HG02798 (cell line): ENCODE results near the gene RNF112.
"Not testable (repeated sequence)": the region's sequence is repeated elsewhere in the genome, so short reads cannot be mapped to it uniquely, and the experiment has no call there.

Source experiments
- ATAC-seq: cut with Tn5 transposase; IDR thresholded peaks from one replicate; pipeline ENCODE4 v1.9.1; 2021; ENCODE audit warnings: mild to moderate bottlenecking; ENCODE audit not compliant: unreplicated experiment, poor library complexity

The RNF112 gene

DNA sequence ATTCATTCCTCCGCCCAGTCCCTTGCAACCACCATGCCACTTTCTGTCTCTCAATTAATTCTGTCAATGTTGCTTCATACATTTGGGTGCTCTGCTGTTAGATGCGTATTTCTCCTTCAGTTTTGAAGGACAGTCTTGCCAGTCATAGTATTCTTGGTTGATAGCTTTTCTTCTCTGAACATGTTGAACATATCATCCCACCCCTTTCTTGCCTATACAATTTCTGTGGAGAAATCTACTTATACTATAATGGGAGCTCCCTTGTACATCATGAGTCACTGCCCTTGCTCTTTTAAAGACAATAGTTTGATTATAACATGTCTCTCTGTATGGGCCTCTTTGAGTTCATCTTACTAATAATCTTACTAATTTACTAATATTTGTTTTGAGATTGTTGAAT is 34.1 kb downstream of the RNF112 start:
- no peak for ATAC-seq

DNA sequence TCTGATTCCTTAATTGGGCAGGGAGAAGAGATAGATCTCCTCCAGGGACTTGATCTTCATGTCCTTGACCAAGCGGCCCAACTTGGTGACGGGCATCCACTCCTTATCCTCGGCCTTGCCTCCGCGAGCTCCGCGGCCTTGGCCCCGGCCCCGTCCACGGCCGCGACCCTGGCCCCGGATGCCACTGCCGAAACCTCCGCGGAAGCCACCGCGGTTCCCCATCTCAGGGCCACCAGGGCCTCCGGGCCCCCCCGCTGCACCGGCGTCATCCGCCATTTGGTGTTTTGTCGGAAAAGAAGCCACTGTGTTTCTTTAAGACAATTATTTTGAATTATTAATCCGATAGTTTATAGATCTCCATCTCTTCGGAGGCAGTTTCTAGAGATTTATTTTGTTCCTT is 35.5 kb downstream of the RNF112 start:
- not testable (repeated sequence) for ATAC-seq

DNA sequence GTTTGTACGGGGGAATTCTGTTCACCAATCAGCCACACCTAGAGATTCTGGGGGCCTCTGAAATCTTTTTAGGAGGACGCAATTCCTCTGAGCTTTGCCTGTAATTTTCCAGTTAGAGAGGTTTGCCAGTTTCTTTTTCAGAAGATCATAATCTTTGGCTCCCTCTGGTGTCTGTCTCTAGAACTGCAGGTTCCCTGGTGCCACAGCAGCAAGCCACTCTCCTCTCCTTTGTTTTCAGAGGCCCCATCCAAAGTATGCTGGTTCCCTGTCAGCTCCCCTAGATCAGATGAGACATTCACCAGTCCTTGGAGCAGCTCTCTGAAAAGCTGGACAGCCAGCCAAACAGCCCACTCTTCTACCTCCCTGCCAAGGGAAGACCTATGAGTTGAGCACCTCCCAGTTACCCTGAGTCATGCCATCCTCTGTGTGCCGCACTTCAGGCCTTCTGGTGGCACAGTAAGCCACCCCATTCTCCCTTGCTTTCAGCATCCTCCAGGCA is 36.1 kb downstream of the RNF112 start:
- ATAC-seq: no peak

DNA sequence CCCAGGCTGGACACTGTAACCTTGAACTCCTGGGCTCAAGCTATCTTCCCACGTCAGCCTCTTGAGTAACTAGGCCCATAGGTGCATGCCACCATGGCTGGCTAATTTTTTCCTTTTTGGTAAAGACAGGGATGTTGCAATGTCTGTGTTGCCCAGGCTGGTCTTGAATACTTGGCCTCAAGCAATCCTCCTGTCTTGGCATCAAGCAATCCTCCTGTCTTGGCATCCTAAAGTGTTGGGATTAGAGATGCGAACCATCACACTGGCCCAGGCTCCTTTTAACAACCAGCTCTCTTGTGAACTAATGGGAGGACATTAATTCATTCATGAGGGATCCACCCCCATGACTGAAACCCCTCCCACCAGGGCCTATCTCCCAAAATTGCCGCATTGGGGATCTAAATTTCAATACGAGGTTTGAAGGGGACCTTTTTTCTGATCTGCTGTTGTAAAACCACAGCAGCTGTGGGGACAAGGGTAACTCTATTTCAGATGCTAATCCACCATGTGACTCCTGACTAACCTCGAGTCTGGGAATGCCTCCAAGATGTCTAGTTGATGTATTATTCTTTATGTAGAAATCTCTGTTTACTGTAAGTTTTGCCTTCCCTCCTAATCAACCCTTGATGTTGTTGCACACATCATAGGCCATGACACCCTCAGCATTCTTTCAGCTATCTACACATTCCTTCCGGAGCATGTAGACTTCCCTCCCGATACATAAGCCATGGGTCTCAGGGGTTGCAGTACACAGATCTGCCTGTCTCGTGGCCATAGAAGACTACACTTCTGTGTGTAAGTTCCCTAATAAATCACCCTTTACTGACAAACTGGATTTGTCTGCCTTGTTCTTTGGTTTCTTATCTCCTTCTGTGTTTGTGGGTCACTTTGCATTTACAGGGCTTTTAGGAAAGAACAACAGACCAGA is 37.6 kb downstream of the RNF112 start:
- no peak for ATAC-seq

DNA sequence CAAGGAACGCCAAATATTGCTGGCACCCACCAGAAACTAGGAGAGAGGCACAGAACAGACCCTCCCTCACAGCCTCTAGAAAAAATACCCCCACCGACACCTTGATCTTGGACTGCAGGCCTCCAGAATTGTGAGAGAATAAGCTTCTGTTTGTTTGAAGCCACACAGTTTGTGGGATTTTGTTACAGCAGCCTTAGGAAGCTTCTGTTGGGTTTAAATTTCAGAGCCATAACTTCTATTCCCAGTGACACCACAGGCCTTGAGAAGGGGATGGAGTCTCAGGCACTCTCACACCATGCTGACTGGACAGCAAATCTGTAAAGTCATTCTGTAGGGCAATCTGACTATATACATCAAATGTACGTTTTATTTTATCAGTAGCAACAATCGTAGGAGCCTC is 38.6 kb downstream of the RNF112 start:
- ATAC-seq: no peak

DNA sequence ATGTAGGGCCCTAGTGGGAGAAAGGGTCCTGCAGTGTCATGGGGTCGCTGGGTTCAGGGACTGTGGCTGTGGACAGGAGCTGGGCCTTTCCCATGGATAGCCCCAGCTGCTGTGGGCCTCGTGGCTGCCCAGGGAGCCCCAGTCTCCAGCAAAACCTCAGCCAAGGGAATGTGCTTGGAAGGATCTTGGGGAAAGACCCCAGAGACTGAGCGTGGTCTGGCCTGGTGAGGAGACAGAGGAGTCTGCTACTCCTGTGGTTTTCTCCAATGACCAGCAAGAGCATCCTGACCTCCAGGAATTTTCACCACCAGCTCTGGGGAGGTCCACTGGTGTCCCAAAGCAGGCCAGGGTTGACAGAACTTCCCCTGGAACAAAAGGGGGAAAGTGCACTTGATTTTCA is 42.3 kb downstream of the RNF112 start:
- ATAC-seq: no peak

DNA sequence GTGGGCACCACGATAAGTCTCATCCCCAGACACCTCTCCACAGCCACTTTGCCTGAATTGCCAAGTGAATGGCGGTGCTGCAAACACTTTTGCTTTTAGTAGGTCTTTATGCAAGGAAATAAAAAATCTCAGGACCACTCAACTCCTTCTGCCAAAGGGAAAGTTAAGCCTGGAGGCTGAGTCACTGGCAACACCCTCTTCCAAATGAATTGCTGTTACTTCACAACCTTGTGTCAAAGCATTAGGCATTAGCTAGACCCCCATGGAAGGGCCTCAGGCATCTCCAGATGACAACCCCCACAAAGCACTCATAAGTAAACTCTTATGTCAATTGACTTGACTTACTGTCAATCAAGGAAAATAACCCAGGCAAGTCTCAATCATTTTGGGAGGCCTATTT is 43.0 kb downstream of the RNF112 start:
- ATAC-seq: no peak

DNA sequence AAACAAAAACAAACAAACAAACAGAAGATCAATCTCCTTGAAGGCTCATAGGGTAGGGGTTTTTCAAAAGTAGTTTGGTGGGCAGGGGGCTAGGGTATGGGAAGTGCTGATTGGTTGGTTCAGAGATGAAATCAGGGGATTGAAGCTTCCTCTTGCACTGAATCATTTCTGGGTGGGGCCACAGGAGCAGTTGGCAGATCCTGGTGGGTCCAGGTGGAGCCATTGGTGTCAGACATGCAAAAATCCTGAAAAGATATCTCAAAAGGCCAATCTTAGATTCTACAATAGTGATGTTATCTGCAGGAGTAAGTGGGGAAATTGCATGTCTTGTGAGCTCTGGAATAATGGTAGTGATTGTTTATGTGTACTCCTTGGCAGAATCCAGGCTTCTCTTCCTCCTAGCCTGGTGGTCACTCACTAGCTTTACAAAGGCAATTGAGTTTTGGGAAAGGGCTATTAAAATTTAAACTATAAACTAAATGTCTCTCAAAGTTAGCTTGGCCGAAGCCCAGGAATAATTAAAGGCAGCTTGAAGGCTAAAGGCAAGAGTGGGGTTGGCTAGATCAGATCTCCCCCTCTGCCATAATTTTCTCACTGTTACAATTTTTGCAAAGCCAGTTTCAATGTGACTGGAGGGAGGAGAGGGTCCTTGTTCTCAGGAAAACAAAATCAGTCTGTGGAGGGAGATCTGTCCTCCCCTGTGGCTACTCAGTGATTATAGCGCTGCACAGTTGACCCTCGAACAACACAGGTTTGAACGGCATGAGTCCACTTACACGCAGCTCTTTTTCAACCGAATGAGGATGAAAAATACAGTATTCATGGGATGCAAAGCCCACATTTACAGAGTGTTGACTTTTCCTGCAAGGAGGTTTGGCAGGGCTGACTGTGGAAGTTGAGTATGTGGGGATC is 45.2 kb downstream of the RNF112 start:
- no peak for ATAC-seq

DNA sequence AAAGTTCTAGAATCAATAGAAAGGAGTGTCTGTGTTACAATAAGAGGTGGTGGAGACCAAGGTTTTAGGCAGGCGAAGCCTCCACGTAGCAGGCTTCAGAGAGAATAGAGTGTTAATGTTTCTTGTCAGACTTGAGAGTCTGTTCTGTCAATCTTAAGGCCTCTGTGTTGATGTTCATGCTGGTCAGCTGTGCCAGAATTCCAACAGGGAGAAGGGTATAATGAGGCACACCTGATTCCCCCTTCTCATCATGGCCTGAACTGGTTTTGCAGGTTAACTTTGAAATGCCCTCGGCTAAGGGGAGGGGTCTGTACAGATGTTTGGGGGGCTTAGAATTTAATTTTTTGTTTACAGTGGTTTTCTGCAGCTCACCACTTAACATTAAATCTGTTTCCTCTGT is 46.0 kb downstream of the RNF112 start:
- no peak for ATAC-seq

DNA sequence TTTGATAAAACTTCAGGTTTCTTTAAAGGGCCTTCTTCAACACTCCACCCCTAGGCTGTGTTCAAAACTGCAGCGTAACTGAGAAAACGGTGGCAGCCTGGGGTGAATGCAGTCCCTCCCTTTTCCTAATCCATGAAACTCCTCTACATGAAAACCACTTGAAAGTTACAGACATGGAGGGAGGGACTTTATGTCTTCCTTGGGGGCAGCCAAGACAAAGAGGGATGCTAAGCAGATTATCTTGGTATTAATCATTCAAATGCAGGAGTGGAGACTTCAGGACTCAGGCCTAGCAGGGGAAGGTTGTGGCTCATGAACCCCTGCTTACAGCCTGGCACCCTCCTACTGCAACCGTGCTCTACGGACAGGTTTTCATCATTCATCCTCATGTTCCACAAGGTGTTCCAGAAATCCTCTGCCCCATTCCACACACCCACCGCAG is 46.8 kb downstream of the RNF112 start:
- ATAC-seq: no peak

DNA sequence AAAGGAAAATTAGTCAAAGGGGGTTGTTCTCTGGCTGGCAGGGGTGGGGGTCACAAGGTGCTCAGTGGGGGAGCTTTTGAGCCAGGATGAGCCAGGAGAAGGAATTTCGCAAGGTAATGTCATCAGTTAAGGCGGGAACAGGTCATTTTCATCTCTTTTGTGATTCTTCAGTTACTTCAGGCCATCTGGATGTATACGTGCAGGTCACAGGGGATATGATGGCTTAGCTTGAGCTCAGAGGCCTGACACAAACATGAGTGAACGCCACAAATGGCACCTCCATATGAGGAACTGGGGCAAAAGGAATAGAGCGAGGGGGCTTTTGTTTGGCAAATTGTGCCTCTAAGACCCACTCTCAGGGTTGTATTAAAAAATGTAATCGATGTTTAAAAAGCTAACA is 47.4 kb downstream of the RNF112 start:
- ATAC-seq: not testable (repeated sequence)

DNA sequence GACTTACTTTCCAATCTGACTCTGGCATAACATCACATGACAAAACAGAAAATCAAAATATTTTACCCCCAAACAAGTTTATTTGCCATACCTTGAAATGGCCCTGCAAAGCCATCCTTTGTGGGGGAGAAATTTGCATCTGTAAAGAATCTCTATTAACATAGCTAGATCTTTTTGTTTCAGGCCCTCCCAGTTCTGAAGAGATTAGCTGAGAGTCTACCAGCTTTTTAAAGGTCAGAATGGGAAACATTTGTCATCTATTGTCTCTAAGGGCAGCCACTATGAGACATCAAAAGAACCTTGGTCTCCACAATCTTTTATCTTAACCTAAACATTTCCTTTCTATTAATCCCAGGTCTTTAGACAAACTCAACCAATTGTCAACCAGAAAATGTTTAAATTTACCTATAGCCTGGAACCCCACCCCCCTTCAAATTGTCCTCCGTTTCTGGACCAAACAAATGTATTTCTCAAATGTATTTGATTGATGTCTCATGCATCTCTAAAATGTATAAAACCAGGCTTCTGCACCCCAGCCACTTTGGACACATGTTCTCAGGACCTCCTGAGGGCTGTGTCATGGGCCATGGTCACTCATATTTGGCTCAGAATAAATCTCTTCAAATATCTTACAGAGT is 48.1 kb downstream of the RNF112 start:
- not testable (repeated sequence) for ATAC-seq

DNA sequence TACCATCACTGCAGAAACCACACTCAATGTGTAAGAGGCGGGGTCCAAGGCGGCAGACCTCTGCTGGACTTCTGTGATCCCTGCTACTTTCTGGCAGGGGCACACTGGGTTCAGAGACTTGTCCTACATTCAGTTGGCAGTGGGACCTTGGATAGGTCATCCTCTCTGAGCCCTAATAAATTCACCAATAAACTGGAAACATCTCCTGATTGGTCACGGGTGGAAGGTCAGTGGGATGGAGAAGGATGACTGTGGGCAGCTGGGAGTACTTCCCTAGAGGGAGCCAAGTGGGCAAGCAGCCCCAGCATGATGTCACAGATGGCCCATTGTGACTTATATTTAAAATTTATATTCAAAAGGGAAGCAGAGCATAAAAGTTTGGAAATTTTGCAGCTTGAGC is 49.7 kb downstream of the RNF112 start:
- ATAC-seq: no peak

DNA sequence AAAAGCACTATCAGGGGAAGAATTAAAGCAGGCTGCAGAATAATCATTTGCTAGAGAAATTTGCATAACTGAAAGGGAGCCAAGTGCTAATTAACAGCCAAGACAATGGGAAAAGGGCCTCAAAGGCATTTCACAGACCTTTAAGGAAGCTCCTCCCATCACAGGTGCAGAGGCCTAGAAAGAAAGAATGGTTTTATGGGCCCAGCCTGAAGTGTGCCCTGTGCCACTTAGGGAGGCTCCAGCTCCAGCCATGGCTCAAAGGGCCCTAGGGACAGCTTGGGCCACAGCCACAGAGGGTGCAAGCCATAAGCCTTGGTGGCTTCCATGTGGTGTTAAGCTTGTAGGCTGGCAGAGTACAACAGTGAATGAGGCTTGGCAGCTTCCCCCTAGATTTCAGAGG is 50.1 kb downstream of the RNF112 start:
- no peak for ATAC-seq

DNA sequence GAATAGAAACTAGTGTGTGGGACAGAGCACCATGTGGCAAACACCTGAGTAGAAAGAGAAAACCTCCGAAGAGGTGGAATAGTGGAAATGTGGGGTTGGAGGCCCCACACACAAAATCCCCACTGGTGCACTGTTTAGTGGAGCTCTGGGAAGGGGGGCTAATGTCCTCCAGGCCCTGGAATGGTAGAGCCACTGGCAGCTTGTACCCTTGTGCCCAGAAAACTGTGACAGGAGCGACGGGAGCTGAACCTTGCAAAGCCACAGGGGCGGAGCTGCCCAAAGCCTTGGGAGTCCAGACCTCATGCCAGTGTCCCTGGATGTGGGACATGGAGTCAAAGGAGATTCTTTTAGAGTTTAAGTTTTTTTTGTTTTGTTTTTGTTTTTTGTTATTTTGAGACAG is 50.6 kb downstream of the RNF112 start:
- ATAC-seq: no peak

DNA sequence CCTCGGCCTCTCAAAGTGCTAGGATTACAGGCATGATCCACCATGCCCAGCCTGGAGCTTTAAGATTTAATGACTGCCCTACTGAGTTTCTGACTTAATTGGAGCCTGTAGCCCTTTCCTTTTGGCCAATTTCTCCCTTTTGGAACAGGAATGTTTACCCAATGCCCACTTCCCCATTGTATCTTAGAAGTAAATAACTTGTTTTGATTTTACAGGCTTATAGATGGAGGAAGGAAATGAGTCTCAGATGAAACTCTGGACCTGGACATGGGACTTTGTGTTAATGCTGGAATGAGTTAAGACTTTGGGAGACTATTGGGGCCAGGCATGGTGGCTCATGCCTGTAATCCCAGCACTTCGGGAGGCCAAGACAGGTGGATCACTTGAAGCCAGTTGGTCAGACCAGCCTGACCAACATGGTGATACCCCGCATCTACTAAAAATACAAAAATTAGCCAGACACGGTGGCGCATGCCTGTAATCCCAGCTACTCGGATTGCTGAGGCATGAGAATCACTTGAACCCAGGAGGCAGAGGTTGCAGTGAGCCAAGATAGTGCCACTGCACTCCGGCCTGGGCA is 51.5 kb downstream of the RNF112 start:
- ATAC-seq: not testable (repeated sequence)

DNA sequence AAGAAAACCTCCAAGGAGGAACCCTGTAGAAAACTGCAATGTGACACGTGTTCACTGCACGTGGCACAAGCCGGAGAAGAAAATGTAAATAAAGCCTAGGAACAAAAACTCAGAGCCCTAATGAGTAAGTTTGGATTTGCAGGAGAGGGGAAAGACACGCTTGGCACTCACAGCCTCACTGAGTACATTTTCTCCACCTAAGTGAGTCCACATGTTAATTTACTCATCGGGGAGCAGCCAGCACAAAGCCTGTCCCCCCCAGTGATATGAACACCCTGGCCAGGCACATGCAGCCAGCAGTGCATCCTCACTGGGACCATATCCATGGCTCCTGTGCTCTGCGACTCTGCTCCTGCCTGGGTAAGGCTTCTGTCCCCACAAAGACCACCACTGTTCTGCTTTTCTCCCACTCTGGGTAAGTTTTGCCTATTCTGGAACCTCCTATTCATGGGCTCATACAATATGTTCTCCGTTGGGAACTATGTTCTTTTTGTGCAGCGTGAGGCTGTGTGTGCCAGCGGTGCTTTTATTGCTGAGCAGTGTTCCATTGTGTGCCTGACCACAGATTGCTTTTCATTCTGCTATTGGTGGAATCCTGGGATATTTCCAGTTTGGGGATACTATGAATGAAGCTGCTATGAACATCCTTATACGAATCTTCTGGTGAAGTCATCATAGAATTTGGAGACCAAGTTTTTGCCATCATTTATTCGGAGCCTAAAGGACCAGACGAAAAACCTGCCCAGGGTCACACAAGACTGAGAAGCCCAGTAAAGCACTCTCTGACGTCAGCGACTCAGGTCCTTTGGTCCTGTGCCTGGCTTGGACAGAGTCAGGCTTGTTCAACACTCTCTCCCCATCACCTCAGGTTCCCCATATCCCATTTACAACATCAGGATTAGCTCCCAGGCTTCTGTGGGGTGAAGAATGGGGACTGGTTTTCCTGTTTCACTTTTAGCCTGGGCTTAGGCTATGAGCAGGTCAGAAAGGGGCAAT is 53.3 kb downstream of the RNF112 start:
- ATAC-seq: no peak
